Right renal cortex interstitium (tissue), 3 donors: ENCODE data around the gene CYBC1. TPM values are rescaled to one million over a fixed set of nuclear protein-coding genes. Genes with fewer than 3 reads are reported as not detected.
"Not testable (repeated sequence)": the region's sequence is repeated elsewhere in the genome, so short reads cannot be mapped to it uniquely, and the experiment has no call there.

ENCODE experiments used
- DNase-seq, 3 donors: peaks; one replicate each; pipeline ENCODE4 v3.0.0-alpha.2; 2013; ENCODE audit warnings: low read depth in 3 of 3, low spot score in 2 of 3
- polyA plus RNA-seq, 3 donors: library from polyadenylated mRNA; unstranded; fragments of 120-200 nt; gene quantifications; one replicate each; pipeline ENCODE4 v1.2.1, GENCODE V29; 2013; ENCODE audit not compliant: insufficient read length in 3 of 3

CYBC1 gene
- polyA plus RNA-seq, 3 donors: 40.6 to 44.6 (median 44.6) TPM

DNA sequence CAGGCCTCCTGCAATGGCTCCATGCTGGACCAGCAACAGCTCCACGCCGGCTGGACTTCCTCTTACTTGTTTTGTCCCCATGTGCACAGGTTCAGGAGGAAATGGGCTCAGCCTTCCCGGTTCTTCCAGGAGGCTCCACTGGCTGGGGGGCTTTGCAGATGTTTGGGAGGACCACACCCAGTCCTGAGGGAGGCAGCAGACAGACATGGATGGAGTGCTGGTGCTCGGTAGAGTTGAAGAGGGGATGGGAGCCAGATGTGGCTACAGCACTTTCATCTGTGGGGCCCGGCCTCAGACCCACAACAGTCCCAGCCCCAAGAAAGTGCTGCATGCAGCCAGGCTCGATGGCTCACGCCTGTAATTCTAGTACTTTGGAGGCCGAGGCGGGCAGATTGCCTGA, 29.8 kb upstream of the CYBC1 start:
- no peak for DNase-seq

DNA sequence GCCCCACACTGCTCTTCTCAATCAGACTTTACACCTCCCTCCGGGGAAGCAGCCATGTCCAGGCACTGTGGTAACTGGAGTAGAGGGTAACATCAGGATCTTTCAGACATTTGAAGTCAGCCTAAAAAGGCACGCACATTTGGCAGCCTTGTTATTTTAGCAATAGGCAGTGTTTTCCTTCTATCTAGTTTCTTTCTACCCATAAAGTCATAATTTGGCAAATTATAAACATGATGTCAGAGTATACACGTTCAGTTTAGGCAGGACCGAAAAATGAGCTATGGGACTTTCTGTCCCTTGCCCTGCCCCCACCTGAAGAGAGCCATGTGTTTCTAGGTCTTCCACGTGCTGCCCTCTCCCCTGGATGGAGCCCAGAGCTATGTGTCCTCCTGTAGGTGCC, 29.1 kb upstream of the CYBC1 start:
- no peak for DNase-seq

DNA sequence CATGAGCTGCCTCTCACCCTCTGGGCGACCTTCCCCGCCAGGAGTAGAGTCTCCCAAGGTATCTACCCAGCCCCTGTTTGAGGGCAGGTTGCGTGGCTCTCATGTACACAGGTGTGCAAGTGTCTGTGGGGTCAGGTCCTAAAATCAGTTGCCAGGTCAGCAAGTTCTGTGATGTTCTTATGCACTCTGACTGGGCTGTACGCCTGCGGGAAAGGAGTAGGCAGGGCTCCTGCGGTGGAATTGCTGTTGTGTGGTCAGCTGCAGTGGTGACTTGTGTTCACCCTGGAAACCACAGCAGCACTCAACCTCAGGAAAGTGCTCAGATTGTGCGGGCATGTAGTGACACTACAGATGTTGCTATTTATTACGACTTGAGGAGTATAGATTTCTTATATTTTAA, 27.4 kb upstream of the CYBC1 start:
- DNase-seq: no peak

DNA sequence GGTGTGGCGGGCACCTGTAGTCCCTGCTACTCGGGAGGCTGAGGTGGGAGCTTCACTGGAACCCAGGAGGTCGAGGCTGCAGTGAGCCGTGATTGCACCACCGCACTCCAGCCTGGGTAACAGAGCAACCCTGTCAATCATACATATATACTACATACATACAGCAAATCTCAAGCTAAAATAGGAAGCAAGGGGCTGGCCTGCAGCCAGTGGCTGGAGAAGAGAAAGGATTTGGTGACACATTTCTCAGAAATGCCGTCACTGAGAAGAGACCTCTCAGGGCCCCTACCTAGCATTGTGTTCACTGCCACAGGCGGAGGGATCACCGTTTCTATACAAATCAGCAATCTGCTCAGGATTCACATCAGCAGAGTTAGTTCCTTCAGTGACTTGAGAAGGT, 24.9 kb upstream of the CYBC1 start:
- no peak for DNase-seq

DNA sequence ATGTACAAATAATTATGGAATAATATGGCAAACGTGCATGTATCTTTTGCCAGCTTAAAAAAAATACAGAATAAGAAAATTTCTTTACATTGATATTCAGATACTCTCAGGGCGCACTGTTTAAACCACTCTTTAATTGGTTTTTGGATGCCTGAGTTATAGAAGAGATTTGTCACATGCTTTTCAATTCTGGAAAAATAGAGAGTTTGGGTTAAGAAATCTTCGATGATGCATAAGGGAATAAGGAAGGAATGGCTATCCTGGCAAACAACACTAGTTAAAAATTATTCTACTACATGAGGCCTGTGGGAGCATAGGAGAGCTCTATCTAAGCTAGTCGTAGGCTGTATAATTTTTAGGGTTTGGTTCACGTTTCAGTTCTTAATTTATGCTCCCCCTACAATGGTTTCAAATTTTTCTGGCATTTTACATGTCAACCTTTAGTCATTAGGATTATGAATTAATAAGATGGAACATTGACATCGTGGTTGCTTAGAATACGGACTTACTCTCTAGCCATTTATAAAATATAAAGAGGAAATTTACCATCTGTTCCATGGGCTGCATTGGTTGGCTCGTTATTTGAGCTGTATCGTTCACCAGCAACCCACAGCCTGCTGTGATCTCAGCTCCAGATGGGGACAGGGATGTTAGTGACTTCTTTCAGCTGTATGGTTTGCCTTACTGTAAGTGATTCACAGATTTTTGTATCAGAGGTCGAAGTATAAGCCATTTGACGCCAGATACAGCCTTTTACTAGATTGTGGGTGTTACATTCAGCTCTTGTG, 23.9 kb upstream of the CYBC1 start:
- no peak for DNase-seq

DNA sequence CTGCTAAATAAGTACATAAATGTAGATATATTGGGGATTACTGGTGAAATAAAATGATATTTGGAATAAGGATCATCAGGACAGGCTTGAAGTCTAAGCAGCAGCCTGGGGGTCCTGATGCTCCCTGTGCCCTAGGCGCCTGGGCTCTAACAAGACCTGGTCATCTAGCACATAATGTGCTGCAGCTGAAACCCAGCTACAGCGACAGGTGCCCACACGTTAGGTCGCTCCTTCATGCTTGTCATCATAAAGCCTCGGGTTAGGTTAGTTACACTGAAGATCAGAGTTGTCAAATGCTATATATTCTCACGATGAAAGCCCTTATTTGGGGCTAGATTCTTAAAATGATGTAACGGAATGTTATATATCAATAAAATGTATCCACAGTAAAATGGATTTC, 19.5 kb upstream of the CYBC1 start:
- DNase-seq: no peak

DNA sequence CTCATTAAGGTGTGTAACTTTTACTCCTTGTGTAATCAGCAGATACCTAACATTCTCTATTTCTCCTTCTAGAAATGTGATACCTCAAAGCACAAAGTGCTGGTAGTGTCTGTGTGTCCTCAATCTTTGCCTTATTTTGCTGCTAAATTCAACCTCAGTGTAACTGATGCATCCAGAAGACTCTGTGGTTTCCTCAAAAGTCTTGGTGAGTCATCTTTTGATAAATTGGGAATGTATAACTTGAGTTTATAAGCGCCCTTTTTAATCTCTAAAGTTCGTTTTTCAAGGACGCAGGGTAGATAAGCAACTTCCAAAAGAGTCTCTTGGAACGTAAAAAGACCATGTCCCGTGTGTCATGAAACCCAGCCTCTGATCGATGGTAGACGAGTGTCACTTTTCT, 18.1 kb upstream of the CYBC1 start:
- no peak for DNase-seq

DNA sequence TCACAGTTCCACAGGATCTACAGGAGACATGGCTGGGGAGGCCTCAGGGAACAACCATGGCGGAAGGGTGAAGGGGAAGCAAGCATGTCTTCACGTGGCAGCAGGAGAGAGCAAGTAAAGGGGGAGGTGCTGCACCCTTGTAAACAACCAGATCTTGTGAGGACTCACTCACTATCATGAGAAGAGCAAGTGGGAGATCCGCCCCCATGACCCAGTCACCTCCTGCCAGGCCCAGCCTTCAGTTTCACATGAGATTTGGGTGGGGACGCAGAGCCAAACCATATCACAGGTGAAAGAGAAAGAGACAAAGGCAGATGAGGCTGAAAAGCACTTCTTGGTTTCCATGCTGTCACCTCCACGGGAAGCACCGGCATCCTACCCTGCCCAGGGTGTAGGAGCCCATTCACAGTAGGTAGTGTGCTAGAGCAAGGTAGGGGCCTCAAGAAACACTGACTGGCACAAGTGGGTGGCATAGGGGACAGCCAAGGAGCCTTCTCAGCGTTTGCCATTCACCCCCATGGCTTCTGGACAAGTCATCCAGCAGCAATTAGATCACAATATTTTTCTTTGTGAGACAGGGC, 14.6 kb upstream of the CYBC1 start:
- no peak for DNase-seq

DNA sequence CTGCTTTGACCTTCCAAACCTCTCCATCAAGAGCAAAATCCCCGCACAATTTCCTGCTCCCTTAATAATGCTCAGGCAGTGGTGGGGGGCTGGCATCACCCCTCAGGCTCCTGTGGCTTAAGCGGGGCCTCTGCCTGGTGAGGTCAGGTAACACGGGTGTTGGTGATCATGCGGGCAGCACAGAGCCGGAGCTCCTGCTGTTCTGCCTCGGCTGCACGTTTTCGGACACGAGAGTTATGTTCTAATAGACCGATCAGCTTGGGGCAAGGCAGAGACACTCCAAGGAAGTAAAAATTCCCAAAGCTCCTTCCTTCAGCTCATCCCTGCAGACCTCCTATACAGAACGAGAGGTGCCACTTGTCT, 14.0 kb upstream of the CYBC1 start:
- DNase-seq: no peak

DNA sequence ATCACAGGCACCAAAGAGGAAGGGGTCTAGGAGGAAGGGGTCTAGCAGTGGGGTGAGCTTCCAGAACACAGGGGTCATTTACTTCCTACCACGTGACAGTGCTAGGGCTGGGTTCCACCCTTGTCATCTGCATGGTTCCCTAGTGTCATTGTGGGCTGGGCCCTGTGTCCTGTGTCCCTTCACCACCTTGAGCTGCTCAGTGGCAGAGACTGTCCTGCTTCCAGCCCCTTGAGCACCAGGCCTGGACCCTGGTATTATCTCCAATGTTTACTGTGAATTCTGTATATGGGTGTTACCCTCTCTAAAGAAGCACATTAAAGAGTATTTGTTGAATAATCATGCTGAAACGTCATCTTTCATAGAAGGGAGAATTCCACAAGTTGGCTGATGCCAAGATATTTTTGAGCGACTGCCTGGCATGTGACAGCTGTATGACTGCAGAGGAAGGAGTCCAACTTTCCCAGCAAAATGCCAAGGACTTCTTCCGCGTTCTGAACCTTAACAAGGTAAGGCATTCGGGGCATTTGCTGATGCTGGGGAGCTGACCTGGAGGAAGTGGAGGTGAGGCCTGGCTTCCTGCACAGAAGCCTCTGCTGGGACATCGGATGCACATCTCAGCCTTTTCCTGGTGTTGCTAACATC, 13.5 kb upstream of the CYBC1 start:
- no peak for DNase-seq

DNA sequence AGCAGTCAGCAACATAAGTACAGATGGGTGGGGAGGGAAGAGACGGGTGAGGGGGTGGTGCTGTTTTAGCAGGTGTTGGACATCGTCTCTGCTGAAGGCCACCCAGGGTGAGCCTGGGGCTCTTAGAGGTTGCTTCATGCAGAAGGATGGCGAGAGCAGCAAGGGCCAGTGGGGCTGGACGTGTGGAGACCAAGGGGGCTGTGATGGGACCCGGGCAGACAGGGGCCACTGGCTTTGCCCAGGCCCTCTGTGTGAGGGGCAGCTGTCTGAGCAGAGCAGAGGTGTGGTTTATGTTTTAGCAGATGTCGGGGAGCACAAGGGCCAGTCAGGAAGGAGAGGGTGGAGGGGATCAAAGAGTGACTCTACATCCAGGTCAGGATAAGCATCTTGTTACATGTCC, 12.8 kb upstream of the CYBC1 start:
- DNase-seq: no peak

DNA sequence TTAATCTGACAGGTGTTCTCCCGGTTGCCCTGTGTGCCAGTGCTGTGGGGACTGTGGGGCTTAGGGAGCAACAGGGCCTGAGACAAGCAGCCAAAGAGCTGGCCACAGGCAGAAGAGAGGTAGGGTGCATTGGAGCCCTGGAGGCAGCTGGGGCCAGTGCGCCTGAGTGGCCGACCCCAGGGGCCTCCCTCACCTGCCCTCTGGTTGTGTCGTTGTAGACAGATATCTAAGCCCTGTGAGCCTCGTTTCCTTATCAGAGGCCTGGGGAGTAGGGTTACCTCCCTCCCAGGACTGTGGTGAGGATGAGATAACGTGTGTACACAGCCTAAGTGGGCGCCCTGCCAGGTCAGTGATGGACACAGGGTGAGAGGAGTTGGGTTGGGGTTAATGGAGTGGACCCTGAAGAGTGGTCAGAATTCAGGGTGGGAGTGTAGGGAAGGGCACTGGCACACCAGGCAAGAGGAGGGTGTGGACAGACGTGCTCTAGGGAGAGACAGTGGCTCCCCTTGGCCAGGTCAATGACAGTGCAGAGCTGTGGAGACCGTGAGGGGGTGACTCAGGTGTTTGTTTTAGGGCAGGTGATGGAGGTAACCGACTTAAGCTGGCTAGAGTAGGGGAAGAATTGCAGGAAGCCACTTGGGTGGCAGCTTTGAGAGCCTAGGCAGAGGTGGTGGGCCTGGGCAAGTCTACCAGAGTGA, 11.4 kb upstream of the CYBC1 start:
- DNase-seq: no peak

DNA sequence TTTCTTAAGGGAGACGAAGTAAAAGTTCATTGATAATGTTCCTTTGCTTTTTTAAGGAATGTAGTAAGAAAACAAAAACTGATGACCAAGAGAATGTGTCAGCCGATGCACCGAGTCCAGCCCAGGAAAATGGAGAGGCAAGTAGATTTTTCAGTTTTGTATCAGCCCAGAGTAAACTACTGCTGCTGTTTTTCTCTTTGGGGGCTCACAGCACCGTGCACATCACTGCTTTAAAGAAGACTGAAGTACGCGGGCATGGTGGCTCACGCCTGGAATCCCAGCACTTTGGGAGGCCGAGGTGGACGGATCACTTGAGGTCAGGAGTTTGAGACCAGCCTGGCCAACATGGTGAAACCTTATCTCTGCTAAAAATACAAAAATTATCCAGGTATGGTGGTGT, 9.4 kb upstream of the CYBC1 start:
- DNase-seq: not testable (repeated sequence)

DNA sequence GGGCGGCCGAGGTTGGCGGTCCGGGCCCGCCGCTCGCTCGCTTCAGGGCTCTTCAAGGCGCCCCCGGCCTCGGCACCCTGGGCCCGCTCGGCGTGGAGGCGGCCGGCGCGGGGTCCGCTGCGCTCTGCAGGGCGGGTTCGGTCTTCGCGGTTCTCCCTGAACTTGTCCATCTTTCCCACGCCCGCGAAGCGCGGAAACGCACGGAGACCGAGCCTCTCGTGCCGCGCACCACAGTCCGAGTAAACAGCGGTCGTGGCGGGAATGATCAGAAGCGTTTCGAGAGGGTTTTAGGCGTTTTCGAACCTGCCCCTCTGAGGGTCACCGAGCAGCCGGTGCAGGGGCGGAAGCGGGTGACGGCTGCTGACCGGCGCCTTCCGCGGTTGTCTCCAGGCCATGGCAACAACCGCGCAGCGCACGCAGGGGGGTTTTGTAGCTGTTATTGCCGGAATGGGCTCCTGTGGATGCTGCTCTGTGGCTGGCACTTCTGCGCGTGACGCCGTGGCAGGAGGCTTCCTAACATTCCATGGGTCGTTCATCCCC, 8.4 kb upstream of the CYBC1 start:
- no peak for DNase-seq

DNA sequence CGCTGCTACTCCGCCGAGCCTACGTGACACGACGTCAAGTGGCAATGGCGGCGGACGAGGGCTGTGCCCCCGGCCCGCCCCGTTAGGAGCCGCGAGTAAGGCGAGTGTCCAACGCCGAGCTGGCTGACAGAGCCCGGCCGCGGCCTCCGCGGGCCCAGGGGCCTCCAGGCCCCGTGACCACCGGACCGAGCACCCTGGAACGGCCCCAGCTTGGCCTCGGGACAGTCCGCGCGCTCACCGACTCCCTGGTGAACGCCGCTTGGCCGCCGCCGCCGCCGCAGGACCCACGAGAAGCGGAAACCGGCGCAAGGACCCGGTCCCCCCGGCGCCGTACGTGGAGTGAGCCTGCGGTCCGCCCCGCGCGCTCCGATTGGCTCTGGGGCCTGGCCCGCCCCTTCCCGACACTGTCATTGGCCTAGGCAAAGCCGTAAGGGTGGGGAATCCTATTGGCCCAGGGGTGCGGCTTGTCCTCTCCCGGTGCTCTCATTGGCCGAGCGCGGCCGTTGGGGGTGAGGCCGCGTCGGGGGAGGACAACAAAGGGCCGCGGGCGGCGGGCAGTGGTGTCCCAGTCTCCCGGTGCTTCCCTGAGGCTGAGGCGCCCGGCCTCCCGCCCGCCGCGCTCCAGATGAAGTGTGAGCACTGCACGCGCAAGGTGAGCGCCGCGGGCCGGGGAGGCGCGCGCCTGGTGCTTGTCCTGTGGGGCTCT, 7.8 kb upstream of the CYBC1 start, which contains the start of gene NARF:
Gene NARF, plus strand, starts transcription at position 563 of the 706 bp plus-strand sequence. Its CDS starts 63 bp downstream, at position 626.
- DNase-seq: peak; percentile 86 to 96 (median 90)

DNA sequence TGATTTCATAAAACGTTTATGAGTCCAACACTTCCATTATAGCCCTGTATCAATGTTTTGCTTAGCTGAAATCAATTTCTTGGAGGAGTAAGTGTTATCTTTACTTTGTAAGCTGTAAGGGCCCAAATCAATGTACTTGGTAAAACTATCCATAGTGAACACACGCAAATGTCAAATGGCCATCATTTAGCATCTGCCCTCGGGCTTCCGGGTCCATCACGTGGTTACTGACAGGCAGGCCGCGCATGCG, 7.3 kb upstream of the CYBC1 start:
- DNase-seq: peak in 1 of 3 donors; percentile 76

DNA sequence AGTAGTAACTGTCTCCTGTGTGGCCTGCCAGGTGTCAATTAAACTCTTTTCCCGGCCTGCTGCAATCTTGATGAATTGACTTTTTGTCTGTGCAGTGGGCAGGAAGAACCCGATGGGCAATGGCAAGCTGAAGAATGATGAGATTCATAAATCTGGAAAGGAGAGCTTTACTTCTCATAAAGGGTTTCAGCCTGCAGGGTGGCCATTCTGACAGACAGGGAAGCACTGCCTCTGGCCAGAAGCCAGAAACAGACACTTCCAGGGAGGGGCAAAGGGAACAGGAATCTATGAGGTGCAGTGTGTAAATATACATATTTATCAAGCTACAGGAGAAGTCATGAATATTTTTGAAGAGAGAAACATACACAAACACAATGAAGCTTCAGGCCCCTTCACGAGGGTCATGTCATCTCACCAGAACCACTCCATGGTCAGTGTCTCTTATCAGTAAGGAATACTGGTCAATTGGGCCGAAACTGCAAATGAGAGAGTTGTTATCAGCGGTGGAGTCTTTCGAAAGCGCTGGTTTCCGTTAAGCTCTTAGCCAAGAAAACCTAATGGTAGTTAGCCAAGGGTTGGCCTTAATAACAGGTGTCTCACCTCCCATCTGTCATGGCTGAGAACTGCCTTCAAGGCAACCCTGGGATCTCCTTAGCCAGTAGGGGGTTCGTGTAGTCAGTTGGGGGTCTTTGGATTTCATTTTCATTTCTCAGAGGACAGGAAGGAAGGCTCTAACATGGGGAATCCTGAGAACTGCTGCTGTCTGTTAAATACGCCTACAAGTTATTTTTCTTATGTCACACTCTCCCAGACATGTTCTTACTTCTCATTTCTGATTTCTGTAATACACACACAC, 6.7 kb upstream of the CYBC1 start:
- DNase-seq: no peak

DNA sequence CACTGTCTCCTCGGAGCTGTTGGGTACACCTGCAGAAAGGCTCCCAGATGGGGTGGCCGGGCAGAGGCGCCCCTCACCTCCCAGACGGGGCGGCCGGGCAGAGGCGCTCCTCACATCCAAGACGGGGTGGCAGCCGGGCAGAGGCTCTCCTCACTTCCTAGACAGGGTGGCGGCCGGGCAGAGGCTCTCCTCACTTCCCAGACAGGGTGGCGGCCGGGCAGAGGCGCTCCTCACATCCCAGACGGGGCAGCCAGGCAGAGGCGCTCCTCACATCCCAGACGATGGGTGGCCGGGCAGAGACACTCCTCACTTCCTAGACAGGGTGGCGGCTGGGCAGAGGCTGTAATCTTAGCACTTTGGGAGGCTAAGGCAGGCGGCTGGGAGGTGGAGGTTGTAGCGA, 3.2 kb upstream of the CYBC1 start:
- not testable (repeated sequence) for DNase-seq

DNA sequence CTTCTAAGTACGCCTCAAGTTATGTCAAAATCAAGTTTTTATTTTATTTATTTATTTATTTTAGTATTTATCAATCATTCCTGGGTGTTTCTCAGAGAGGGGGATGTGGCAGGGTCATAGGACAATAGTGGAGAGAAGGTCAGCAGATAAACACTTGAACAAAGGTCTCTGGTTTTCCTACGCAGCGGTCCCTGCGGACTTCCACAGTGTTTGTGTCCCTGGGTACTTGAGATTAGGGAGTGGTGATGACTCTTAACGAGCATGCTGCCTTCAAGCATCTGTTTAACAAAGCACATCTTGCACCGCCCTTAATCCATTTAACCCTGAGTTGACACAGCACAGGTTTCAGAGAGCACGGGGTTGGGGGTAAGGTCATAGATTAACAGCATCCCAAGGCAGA, 2.6 kb upstream of the CYBC1 start:
- not testable (repeated sequence) for DNase-seq

DNA sequence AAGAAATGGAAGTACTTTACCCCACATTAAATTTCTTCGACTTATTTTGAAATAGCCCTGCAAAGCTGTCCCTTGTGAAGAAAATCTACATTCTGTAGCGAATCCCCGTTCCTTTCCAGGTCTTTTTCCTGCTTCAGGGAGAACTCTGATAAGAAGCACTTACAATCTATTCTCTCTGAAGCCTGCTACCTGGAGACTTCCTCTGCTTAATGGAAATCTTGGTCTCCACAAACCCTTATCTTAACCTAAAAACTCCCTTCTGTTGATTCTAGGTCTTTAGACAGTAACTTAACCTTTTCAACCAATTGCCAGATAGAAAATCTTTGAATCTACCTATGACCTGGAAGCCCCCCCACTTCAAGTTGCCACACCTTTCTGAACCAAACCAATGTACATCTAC, 1.6 kb upstream of the CYBC1 start:
- DNase-seq: no peak
